Stimulated activated CD4-positive, alpha-beta T cell treated with anti-CD3 and anti-CD28 coated beads, TNF-alpha, amount 100 ng/mL, for 24 hours (primary cell): ENCODE measurements around the gene LRP2.

ENCODE experiments used
- DNase-seq, 3 experiments: peaks; one replicate each; pipeline ENCODE4 v3.0.0-alpha.2; 2020; ENCODE audit warnings: low read depth in 3 of 3

The LRP2 gene

DNA sequence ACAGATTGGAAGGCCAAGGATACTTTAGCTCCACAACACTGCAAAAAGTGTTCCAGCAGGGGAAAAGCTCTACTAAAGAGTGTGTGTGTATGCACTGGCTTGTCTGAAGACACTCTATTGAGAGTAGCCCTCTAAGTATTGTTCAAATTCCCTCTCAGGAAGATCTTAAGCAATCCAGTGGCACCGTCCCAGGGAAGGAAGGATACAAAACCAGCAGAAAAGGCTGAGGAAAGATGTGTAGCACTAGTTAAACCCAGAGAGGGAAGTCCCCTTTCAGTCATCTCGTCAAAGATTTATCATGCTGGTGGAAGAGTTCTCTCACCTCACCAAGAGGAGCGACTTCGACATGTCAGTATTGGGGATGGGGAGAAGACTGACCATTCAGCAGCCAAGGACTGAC is 242.5 kb downstream of the LRP2 start:
- DNase-seq, result no peak

DNA sequence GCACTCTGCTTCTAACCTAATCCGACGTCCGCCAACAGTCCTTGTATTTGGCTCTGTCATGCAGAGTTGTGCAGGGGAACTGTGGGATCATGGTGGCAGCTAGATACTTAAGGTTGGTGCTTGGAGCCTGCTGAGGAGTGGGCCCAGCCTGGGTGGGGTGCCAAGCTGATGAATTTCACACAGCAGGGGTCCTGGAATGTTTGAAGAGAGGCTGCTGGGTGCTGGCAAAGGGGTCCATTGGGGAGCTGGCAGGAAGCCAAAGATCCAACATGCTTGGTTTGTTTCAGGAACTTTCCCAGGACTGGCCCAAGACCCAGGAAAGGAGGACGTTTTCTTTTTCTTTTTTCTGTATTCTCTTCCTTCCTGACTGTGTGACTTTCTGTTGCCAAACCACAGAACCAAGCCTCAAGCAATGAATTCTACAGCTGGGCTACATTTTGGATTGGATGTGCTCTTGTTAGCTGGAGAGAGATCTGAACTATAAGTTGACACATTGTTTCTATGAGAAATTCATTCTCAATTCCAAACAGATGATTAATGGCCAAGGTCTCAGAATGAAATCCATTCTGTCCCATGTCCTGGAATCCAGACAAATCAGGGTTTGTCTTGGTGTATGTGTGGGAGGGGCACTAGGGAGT is 243.1 kb downstream of the LRP2 start:
- DNase-seq, result no peak

DNA sequence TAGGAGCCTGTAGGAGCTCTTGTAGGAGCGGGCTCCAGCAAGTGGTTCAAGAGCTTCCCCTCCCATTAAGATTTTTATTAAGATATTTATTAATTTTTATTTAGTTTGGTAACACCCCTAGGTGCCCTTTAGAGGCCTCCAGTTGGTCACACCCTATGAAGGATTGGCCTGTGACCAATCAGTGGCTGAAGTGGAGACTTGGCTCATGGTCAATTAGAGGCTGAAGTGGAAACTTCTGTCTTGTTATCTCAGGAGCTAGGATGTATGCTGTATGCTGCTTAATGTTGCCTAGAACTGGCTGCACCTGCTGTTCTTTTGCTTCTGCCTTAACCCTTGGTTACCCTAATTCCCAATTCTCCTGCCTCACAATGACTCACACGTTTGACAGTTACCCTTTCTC is 244.3 kb downstream of the LRP2 start:
- DNase-seq, result no peak

DNA sequence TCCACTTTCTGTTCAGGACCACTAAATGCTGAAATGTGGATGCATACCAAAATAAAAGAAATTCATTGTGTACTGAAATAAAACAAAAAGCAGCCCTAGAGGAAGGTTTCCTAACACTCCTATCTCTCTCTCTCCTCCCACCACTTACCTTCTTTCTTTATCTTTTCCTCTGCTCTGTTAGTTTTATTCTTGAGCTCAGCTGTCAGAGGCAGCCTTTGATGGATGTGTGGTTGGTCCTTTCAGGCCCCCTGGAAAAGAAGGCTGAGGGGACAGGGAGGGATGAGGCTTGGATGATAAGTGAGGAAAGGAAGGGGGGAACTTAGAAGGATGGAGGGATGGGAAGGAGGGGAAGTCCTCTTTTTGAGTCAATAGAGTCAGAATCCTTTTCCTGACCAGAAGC is 245.3 kb downstream of the LRP2 start:
- DNase-seq, result no peak

DNA sequence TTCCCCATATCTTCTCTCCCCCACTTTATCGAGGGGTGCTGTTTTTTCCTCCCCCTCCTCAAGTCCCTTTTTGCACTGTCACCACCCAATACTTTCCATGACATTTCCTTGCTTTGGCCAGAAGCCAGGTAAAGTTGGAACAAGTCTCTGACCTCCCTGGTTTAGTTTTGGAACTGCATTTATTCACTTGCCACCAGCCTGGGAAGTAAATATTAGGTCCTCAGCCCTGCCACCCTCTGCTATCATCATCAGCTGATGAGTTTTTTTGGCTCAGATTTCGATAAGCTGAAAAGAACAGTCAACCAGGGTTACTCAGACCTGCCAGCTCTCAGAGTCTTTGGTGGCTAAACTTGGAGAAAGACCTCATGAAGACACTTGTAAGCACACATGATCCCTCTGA is 246.0 kb downstream of the LRP2 start:
- no peak for DNase-seq

DNA sequence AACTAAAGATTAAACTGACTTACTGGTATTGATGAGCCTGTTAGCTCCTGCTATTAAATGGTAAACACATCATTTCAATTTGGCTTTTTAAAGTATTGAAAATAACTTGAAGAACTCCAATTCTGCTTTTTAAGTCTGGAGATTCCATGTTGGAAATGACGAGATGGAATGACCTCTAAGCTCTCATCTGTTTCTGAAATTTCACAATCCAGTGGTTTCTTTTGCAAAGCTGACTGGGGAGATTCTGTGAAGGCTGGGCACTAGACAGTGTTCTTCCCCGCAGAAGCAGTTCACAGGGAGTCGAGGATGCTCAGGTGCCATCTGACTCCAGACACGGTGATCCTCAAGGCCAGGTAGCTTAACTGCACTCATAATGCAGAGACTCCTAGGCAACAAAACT is 248.3 kb downstream of the LRP2 start:
- no peak for DNase-seq

DNA sequence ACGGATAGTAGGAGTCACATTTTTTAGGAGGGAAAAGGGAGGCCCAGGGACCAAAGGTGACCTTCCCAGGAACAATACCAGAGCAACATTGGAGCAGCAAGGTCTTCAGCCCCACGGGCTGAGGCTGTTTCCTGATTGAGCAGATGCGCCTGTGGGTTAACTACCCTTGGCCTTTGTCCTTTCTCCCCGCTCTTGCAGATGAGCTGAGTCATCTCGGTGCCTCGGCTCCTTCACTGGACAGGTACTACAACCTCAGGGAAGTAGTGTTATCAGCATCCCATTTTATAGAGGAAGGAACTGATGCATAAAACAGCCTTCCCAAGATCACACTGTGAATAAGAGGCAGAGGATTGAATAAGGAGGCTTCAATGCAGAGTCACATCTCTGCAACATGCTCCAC is 249.5 kb downstream of the LRP2 start:
- DNase-seq, result no peak

DNA sequence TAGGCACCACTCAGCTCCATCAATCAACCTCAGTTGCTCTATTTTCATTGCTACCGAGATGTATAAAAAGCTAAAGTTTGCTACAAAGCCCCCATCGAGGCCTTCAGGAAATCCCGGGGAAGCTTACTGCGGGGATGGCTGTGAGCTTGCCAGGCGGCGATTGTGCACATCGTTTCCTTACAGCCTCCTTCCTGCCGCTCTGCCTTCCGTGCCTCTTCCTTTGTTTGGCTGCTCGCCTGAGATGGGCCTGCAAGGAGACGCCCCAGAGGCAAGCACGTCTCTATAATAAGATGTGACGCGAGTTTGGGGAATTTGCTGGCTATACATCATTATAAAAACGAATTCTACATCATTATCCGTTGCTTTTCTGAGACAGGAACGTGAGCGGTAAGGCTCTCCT is 251.4 kb downstream of the LRP2 start:
- no peak for DNase-seq

DNA sequence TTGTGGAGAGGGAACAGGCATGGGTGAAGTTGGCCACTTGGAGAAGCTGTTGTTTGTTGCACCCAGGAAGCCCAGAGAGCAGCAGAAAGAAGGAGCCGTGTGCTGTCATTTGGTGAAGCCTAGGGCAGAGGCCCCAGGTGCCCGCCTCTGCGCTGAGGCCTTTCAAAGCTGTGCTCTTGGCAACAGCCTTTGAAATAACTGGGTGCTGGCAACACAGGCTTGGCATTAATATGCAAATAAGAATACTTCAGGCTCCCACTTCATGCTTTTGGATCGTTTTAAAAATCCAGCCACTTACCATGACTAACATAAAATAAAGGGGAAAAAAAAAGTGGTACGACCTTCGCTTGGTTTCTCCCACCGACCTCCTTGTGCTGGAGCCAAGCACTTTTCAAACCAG is 251.9 kb downstream of the LRP2 start:
- DNase-seq, result no peak

DNA sequence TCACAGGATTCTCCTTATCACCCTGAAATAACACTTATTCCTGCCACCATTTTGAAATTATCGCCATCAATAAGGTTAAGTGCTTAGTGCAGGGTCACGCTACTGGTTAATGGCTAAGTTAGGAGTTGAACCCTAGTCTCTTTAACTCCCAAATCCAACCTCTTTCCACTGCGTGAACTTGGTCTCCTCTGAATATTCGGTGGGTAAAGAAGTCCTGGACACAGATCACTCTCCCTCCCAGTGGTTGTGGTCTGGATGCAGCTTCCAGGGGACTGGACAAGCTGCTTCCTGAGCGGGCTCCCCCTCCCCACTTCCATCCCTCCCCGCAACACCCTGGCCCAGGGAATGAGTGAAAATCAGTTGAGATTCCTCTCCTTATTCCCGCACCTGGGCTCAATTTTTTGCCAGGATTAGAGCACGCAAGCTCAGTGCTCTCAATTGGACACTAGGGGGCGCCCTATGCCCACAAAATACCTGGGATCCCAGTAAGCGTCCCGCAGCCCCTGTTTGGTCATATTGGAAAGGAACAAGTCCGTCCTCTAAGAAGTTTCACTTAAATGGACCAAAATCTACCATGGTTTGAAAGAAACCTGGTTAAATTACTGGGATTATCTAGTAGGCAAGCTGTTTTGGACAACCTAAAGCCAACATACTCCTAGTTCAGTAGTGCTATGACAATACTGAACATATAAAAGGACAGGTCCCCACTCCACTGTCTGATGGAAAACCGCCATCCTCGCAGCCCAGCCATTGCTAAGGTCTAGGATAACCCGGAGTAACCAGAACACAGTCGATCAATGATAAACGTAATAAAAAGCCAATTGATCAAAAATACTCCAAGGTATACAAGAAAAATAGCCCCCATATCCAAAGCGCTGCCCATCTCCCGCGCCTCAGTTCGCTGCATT is 252.6 kb downstream of the LRP2 start:
- DNase-seq, result peak; percentile 53 to 59 (median 58)

DNA sequence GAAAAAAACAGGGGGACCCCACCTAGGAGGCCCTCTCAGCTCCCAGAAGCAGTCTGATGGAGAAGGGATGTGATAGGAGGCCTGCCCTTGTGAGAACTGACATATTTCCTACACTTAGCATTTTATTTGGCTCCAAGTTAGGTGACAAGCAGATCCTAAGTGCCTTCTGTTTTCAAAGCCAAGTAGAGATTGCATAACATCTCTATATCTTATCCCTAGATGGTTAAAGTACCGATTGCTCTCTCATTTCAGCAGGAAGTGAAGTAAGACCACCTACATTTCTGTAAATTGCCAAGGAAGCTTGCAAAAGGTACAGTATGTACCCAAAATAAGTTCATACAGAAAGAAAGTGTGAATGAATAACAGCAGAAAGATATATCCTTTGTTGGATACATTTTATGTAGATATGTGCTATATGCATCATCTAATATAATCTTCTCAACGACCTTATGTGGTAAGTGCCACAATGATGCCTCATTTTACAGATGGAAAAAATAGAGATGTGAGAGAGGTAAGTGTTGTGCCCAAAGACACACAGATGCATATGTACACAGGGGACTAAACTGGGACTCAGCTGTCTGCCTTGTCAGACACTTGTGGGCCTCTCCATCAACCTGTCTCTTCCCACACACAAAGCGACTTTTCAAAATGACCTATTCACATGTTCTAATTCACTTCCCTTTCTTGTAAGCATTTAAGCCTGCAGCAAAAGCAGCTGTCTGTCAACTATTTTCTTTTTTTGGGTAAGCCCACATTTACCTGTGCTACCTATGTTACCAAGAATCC is 254.0 kb downstream of the LRP2 start:
- no peak for DNase-seq

DNA sequence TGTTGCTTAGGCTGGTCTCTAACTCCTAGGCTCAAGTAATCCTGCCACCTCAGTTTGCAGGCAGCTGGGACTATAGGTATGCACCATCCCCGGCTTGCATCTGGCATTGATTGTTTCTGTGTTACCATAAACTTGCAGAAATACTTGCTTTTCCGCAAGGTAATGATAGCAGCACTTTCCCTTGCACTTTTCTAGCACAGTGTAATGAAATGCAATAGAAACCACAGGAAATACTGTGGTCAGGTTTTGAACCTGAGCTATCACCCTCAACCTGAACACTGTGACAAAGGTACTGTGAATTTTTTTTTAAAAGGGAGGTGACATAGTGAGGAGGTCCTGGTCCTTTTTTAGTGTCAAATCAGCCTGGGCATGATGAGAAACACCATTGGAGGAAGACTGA is 254.7 kb downstream of the LRP2 start:
- no peak for DNase-seq

DNA sequence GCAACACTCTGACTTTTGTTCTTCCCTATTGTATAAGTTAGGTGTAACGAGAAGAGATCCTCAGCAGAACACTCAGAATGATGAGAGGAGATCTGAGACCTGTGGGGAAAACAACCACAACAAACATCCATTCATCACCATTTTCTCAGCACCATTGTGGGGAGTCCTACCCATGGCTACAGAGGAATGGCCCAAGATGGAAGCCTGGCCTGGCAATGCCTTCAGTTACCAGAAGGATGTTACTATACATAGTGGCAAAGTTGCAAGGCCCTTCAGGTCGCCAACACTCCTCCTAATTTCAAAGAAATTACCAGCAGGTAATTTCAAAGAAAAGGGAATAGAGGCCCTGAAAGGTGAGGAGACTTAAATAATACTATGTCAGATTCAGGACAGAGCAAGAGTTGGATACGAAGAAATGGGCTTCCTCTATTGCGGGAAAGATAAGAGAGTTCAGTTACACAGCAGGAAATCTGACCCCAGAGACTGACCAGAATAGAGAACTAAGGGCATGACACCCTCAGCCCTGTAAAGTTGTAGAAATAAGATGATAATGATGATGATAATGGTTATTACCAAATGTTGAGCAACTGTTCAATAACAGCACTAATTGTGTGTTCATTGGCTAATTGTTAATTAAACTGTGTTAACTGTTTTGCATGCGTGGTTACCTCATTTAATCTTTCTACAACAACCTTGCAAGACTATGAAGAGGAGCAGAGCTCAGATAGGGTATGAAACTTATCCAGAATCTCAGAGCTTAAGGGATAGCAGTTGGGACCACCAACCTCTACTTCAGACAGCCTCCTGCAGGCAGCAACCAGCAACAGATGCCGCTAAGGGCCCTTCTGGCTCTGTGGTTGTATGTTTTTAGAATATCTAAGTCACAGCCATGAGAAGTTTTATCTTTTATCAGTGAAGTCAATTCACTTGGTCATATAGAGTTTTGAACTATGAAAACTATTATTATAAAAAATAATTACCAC is 255.5 kb downstream of the LRP2 start:
- no peak for DNase-seq

DNA sequence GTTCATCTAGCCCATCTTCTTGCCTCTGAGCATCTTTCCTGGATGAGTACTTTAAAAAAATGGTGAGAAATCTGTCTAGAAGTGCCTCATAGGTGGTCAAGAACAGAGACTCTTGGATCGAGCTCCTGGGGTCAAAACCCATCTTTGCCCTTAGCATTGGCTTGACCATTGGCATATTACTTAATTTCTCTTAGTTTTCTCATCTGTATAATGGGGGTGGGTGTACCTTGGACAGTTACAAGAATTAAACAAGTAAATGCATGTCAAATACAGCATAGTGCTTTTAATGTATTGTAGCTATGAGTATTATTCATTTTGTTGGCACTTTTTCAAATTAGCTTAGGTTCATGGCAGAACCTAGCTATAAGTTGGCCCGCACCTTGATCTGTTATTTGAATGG is 256.2 kb downstream of the LRP2 start:
- DNase-seq, result no peak

DNA sequence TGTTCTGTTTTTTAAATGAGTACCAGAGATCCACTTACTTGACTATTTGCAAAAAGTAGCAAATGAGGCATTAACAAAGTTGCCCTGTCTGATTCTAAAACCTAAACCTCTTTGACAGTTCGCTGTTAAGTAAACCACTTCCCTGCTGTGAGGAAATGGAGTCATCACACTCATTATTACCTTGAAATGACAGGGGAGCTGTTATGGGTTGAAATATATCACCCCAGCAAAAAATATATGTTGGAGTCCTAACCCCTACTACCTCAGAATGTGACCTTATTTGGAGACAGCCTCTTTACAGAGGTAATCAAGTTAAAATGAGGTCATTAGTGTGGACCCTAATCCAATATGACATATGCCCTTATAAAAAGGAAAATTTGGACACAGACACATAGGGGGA is 256.9 kb downstream of the LRP2 start:
- no peak for DNase-seq

DNA sequence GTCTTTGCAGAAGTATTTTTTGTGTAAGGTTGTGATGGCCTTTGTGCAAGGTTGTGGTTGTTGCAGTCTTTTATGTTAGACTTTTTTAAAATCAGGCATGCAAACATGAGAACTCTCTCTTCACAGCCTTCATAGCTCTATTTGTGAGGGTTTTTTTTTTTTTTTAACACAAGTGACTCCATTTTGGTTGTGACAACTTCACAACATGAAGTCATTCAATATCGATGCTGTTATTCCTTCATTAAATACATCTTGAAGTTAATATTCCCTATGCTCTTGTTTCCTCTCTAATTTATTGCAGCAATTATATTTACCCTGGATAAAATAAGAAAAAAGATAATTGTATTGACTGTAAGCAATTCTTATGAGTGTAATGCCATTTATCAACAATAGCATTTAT is 257.5 kb downstream of the LRP2 start:
- DNase-seq, result no peak

DNA sequence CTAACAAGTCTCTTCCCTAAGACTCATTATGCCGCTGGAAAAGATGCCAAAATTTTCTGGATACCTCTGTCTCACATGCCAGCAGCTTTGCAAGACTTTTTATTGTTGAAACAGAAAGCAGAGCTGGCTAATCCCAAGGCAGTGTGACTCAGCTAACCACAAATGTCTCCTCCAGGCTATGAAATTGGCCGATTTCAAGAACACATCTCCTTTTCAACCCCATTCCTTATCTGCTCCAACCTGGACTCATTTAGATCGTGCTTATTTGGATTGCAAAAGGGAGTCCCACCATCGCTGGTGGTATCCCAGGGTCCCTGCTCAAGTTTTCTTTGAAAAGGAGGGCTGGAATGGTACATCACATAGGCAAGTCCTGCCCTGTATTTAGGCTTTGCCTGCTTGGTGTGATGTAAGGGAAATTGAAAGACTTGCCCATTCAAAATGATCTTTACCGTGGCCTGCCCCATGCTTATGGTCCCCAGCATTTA is 266.7 kb downstream of the LRP2 start:
- no peak for DNase-seq

DNA sequence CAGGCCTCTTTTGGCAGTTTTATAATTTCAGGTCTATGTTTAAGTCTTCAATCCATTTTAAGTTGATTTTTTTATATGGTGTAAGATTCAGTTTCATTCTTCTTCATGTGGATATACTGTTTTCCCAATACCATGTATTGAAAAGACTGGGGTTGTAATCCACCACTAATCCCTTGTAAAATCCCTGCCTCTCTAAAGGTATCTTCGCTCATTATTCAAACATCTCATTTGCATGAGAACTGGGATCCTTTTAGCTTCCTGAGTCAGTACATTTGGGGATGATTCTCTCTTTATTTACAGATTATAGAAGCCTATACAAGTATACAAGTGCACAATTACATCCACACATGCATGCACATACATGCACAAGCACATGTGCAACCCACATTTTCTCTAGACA is 267.7 kb downstream of the LRP2 start:
- DNase-seq, result no peak

DNA sequence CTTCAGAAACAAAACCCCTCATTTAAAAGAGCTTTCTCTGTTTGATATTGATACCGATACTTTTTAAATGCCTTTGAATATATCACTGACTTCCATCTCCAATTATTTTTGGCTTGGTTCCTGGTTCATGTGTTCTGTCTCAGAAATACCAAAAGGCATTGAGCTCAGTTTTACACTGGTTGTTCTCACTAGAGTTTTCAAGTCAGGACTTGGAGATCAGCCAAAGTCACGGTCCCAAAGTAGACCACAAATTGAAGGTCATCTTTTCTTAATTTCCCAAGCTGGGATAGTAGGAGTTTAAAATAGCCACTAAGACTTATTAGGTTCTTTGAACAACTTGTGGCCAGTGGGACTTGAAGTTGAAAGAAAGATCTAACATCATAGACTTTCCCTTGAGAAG is 268.8 kb downstream of the LRP2 start:
- DNase-seq, result no peak

DNA sequence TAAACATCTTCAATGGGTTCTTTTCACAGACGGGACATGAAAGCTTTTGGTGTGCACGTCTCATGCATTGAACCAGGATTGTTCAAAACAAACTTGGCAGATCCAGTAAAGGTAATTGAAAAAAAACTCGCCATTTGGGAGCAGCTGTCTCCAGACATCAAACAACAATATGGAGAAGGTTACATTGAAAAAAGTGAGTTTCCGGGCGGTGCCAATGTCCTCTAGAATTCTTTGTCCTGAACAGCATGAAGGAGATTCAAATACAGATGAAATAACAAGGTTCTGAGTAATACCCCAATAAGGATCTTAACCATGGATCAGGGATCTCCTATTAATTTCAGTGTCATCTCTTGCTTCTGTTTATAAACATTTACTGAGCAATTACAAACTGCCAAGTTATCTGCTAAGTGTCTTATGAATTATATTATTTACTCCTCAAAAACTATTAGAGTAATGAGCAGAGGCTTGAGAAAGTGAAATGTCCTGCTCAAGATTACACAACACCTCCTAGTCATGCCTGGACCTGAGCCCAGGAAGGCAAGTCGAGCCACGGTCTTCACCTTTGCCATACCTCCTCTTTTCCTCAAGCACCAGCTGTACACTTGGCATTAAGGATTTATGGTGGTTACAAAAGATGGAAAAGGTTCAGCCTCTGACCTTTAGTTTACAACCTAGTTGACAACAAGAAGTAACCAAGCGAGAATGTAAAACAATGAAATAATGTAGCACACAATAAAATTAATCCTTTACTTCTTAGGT is 270.4 kb downstream of the LRP2 start:
- DNase-seq, result no peak

DNA sequence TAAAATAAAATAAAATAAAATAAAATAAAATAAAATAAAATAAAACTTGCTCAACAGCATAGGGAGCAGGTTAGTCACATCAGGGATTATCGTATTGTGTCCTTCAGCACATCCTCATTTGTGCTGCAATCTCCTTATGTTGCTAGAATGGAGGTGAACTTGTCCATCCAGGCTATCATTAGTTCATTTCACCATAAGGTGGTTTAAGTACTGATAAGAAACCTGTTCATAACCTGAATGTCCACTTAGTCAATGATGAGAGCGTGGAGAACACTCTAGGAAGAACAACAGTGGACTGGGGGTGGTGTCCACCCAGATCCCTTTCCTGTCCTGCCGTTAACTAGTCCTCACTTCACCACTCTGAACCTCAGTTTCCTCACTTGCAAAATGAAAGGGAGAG is 271.1 kb downstream of the LRP2 start:
- no peak for DNase-seq
